Measurements from ENCODE around the gene ZBTB7C.

Gene ZBTB7C

DNA sequence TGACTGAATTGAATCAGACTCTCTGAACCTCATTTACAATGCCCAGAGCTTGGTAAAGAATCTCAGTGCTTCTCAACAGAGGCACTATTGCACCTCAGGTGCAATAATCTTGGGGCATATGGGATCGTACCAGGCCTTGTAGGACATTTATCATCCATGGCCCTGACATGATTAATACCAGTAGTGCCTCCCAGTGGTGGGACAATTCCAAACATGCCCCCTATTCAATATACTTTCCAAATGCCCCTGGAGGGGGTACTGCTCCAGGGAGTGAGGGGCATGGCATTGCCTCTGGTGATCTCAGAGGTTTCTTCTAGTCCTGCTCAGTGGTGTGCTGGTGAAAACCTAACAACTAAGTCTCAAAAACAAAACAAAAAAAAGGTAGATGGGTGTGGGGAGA lies 303.9 kb downstream of the ZBTB7C start:
- DNase-seq = no peak

DNA sequence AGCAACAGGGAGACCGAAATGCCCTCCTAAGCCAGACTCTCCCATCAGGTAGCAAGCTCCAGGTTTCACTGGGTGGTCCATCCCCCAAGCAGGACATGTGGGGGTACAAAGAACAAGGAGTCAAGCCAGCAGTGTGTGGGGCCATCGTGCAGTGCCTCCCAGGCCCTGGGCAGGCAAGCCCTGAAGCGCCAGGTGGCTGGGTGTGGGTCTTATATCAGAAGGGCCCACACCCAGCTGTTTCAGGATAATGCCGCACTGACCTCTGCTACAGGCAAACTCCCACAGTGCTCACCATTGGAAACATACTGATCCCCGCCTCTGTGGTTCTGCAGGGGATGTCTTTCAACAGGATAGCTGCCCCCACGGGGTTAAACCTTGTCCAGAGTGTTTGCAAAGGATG lies 304.5 kb downstream of the ZBTB7C start:
- DNase-seq = no peak

DNA sequence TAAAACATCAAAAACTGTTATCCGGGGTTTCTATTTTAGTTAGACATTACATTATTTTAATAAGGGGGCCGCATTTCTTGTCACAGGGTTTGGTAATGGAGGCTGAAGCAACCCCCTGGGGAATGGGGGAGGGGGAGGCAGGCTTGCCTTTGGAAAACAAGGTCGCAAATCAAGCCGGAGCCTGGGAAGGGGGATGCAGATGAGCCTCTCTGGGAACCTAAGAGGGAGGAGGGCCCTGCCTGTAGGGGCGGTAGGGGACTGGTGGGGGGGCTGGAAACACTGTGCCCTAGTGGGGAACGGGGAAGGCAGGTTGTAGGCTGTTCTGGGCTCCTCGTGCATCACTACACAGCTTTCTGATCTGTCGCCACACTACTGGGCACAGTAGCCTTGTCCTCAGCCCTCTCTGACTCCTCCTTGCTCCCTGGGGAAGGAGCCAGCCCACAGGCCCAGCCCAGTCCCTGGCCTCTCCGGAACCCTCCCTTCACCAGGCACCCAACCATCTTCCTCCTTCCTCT lies 308.5 kb downstream of the ZBTB7C start:
- peak; percentile 1 to 25 for DNase-seq

DNA sequence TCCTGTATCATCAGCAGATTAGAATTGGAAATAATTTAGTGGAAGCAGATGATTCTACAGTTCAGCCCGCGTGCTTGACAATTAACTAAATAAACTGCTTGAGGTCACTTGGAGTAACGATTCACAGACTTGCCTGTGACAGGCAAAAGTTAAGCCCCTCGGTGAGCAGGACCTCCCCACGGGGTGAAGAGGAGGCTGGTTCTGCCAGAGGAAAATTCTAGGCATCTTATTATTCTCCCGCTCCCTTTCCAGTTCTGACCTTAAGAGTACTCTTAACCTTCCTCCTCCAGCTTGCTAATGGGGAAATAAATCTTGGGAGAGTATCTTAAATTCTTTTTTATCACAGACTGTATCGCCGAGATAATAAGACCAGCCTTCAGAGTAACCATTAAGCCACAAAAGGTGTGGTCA lies 309.0 kb downstream of the ZBTB7C start:
- DNase-seq = no peak

DNA sequence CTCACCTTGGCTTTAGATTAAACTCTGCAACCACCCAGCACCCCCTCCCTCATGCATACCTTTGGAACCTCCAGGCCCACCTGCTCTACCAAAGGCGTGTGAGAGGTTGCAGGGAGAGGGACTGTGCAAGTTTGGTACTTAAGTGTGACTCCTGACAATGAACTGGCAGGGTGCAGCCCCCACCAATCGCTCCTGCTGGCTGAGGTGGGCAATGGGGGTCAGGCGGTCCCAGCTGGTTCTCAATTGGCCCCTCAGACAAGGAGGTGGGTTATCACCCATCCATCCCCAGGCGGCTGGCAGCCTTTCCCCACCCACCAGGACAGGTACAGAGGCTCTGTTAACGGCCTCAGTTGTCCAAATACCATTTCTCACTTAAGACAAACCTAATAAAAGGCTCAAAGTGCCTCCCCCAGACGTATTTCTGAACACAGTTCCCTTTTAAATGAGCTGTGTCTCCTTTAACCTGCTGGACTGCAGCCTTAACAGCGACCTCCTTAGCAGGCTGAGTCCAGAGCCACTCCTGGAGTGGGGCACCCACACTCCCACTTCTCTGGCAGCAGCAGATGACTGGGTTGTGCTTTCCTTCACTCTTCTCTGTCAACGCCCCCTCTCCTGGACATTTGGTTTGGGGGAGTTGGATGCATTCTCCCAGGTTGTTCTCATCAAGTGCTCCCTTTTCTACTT lies 309.6 kb downstream of the ZBTB7C start:
- DNase-seq = no peak

DNA sequence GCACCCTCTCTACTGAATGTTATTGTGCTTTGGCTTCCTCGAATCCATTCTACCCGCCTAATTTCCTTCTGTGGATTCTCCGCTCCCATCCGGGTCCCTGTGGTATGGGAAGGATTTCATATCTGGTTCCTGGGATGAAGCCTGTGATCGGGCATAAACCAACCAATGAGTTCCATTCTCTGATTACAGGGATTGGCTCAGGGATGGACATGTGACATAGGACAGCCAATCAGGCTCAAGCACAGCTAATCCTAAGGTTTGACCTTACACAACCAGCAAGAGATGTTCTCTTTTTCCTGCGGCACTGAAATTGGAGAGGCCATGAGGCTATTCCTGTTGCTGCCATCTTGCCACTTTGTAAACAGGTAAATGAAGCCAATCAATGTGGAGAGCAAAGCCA lies 310.6 kb downstream of the ZBTB7C start:
- no peak for DNase-seq

DNA sequence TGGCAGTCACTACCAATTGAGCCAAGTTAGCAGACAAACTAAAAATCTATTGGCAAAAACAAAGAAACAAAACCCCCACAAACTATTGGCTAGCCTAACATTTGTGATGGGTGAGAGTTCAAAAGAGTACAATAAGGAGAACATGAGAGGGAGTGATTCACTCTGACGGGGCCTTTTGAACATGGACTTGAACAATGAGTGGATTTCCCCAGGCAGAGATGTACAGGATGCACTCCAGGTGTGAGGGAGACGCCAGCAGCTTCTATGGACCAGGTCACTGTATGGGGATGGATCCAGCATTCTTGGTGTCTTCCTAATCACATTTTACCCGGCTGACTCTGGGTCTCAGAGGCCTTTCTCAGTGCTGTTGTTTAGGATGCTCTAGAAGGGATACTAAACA lies 311.2 kb downstream of the ZBTB7C start:
- DNase-seq = no peak

DNA sequence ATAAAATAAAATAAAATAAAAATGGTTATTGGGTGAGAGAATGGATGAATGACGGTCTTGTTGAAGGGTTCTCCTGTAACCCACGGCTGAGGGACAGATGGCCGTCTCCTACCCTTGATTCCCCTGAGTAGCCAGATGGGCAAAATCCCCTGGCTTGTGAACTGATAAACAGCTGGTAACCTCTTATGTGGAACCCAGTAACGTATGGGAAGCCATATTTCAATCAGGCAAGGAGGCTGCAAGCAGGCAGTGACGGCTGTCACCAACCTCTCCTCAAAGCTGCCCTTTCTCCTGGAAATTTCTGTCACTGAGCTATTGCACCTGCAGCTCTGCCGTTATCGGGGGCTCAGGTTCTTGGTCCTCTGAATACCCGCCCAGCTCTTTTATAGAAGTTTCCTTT lies 313.5 kb downstream of the ZBTB7C start:
- no peak for DNase-seq

DNA sequence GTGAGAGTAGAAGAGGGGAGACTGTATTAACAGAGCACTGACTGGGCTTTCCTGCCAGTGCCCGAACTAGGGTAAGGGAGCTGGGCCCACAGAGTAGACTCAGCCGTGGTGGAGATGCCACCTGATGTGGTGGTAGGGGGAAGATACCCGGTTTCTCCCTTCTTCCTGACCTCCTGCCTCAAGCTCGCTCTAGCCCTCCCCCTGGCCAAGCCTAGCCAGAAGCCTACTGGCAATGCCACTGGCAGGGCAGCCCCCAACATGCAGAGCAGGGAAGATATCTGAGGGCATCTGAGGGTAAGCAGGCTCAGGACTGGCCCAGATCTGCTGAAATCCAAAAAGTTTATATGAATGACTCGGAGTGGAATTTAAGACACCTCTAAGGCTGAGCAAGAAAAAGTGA lies 316.1 kb downstream of the ZBTB7C start:
- no peak for DNase-seq

DNA sequence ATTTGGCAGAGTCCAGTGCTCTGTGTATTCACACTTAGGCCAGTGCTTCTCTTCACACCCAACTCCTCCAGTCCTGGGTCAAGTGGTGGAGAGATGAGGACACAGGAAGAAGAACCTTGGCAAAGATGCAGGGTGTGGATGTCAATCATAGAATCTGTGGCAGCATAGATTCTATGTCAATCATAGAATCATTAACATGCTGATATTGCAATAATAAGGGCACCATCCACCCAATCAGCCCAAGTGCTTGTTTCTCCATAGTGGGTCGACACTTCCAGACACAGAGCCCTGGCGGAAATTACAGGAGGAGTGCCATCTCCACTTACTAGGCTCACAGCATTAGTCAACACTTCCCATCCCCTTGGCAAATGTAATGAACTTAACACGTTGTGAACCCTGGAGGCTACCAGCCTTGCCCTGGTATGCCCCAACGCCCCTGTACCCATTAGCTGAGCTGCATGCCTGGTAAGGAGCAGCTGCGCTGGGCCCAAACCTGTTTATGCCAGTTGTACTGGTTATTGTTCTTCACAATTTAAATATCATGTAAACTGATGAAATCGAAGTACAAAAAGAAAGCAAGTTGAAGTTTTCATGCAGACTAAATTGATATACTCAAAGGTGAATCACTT lies 317.2 kb downstream of the ZBTB7C start:
- DNase-seq = no peak

DNA sequence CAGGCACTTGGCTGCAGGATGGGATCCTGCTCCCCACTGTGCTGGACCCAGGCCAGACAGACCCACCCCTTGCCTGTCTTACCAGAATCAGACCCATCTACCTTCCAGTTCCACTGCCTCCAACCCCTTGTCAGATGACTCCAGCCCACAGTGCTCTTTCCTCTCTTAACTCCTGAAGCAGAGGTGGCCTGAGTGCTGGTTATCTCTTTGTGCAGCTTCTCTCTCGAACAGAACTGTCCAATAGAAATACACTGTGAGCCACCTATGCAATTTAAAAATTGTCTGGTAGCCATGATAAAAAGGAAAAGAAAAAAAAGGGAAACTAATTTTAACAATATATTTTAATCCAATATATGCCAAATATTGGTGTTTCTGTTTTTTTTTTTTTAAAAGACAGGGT lies 318.5 kb downstream of the ZBTB7C start:
- DNase-seq = no peak

DNA sequence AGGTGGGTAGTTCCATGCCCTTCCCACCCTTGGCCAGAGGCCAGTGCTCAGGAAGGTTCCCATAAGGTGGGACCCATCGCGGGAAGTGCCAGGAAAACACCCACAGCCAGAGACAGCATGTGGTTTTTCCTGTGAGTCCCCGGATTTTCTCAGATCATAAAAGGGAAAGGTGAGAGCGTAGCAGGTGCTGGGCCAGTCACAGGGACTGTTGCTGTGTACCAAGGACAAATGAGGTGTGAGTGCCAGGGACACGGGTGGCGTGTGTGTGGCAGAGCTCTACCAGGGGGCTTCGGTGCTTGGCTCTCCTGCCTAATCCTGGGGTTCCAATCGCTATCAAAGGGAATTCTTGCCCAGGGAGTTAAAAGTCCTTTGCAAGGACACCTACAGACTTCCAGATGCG lies 319.2 kb downstream of the ZBTB7C start:
- no peak for DNase-seq

DNA sequence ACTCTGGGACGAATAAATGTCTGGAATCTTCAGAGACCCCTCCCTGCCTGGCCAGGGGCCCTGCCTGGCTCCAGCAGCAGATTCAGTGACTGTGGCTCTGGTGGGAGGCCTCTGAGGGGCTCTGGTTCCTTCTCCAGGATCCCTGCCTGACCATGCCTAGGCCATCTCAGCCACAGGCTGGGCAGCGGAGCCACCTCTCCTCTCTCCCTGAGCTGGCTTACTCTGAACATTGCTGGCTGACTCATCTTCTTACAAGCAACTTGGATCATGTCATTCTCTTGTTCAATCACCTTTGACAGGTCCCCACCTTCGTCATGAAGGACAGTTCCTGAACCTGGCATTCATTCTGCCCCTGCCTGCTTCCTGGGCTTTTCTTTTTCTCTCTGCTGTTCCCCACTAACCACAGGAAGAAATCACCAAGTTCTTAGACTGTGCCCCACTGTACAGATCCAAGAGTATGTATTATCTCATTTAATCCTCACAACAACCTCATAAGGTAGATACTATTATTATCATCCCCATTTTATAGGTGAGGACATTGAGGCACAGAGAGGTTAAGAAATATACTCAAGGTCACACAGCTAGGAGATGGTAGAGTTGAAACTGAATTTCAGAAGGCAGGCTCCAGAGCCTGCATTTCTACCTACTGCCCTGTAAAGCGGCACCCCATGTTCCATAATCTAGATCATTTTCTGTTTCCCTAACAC lies 323.2 kb downstream of the ZBTB7C start:
- DNase-seq = no peak

DNA sequence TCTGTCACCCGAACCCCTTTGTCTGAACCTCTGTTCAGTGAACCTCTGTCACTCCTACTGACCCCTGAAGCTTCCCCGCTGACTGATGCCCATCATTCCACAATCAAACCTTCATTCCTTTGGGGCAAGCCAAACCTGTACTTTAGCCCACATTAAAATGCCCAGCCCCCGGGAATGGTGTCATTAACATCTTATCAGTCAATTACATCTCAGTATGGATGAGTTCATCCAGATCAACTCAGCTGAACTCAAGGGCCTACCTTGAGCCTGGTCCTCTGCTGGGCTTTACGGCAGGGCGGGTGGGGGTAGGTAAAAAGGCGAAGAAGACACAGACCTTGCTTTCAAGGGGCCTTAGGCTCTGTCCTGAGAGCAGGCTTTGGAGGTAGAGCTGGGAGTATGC lies 324.3 kb downstream of the ZBTB7C start:
- no peak for DNase-seq

DNA sequence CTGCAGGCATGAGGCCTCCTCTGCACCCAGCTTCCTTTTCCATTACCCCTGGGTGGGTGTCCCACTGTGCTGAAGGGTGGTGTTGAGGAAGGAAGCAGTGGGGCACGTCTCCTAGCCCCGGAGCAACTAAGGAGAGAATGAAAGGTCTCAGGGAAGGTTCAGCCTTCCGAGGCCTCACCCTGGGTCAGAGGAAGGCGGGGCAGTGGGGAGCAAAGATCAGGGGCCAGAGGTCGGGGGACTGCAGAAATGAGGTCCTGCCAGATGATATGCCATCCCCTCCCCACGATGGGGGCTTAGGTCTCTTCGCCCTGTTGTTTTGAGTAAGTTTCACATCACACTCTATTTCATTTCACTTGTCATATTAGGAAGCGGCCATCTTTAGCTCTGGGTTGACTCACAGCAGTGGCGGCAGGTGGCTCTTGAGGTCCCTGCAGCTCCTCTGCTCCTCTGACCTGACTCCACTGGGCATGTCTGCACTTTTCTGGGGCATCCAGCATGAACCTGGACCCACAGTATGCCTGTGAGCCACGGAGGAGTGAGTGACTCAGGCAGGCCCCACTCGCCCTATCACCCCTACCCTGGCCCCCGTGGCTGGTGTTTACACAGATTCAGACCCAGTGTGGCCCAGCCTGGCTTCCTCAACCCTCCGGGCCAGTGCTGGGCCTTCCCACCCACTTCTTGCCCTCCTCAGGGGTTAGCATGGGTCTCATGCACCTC lies 325.0 kb downstream of the ZBTB7C start:
- DNase-seq = no peak

DNA sequence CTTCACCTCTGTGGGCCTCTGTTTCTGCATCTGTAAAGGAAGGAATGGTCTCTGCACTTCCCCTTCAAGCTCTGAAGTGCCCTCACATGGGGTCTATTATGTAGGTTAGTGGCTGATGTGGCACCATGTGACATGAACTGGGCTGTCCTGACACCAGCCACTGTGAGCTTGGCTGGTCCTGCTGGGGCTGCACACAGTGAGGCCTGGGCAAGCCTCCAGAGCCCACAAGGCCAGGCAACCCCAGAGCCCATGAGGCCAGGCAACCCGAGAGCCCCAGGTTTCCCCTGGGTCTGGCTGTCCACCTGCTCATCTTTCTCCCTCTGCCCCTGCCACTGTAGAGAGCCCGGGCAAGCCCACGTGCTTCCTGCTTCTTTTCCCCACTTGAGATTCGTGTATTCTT lies 328.6 kb downstream of the ZBTB7C start:
- DNase-seq = no peak

DNA sequence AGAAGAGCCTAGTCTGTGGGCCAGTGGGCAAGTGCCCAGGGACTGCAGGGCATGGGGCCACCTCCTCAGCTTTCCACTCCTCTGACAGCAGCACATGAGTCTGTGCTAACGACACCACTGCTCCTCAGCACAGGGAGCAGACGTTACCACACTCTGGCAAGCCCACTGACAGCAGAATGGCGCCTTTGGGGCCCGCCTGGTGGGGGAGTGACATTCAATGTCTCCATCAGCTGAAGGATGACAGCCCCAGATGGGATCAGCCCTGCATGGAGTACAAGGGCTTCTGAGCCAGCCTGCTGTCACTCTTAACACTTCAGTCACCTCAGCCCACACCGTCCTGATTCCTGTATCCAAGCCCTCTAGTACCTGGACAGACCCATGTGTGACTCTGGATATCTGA lies 329.3 kb downstream of the ZBTB7C start:
- DNase-seq = no peak

DNA sequence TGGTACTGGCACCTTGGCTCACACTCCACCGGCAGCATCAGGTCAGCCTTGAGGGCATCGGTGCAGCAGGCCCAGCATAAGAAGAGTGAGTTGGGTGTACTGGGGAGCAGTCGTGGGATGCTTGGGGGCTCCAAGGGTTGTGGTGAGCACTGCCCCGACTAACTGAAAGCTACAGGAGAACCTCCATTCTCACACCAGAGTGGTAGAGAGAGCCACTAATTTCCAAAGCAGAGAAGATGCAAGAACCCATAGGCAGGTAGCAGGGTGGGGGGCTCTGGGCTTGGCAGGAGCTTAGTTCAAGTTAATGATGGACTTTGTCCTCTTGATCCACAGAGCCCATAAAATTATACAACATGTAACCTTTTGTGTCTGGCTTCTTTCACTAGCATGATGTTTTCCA lies 330.7 kb downstream of the ZBTB7C start:
- DNase-seq = no peak

DNA sequence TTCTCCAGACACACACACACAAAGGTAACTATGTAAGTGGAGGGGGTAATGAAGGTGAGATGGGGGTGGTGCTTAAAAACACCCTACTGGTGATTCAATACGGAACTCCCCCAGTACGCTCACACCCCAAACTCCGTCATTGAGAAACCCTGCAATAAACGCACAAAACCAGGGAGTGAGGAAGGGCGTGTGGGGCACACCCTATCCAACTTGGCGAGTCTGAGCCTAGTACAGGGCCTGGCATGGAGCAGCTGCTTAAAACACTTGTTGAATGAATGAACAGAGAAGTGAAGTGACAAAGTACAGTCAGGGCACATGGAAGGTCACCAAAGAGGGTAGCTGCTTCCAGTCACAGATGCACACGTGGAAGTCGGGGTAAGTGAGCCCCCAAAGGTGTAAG lies 331.9 kb downstream of the ZBTB7C start:
- DNase-seq = no peak

DNA sequence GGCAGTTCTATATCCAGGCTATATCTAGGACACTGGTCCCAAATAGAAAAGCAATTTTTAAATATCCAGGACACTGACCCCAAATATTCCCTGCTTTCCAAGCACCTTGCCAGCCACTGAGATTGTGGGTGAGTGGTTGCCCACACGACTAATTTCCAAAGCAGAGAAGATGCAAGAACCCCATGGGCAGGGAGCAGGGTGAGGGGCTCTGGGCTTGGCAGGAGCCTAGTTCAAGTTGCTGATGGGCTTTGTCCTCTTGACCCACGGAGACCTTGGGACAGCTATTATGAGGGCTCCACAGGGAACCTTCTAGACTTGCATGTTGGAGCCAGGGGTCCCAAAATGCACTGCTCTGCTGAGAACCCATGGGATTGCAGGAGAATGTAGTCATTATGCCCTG lies 332.7 kb downstream of the ZBTB7C start:
- no peak for DNase-seq

DNA sequence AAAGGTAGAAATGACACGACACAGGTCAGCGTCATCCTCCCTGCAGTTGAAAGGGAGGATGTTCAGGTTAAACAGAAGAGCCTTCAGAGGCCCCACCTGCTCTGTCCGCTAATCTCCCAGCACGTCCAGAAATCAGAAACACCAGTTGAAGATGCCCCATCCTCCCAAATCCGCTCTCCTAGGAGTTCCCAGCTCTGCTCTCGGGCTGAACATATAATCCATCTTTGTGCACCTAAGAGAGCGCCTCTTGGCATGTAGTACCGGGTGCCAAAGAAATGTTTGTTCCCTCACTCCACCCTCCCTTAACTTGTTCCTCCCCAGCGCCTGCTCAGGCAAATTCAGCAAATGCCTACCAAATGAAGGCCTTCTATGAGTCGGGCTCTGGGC lies 333.5 kb downstream of the ZBTB7C start:
- no peak for DNase-seq

DNA sequence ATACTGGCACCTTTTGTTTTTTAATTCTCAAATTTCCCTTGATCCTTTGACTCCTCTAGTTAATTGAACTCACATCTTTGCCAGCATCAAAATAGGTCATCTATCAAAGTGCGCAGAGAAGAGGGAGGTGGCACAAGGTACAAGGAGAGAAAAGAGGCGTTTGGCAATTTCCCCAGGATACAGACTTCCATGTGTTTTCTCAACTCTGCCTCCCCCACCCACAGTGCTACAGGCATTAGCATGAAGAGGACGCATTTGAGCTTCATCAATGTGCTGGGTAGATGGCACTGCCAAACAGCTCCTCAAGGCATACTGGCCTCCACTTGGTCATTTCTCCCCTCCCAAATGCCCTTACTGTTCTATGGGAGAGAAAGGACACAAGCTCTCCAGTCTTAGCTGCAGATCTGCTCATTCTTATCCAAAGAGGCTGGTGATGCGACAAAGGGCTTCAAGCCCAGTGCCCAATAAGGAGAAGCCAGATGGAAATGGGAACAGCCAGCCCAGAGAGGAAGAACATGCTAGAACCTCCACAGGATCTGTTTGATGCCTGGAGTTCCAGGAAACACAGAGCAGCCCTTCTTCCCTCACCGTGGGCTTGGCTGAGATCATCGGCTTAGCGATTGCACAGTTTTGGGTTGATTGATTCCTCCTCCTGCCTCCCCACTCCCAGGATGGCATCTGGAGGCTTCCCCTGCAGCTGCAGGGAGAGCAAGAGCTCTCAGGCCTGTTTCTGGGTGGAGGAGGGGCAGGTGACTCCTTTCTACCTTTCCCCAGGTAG lies 334.1 kb downstream of the ZBTB7C start:
- DNase-seq = no peak
